Activated naive CD4-positive, alpha-beta T cell treated with anti-CD3 and anti-CD28 coated beads, Interleukin-2, amount 50 U/mL, for 72 hours (primary cell): ENCODE measurements around the gene CCDC60. TPM values are rescaled to one million over a fixed set of nuclear protein-coding genes. Genes with fewer than 3 reads are reported as not detected.

Experiments used
- total RNA-seq, 2 donors: library from RNA; stranded (reverse); gene quantifications; one replicate each; pipeline ENCODE4 v1.2.3, GENCODE V29; 2022

The CCDC60 gene
- total RNA-seq, 2 donors from 2014 or later, result not detected

Other genes with a start within 250 kb of the CCDC60 start
- not detected for gene HSPB8, start 155.8 kb upstream of the CCDC60 start, total RNA-seq